Vagina (tissue), 2 donors: ENCODE data around the gene ANXA10.

ENCODE experiments used
- POLR2A ChIP-seq, 2 donors: fragments of 450-650 bp; IDR thresholded peaks; one replicate each; pipeline ENCODE4 v1.6.1; 2017; ENCODE audit warnings: antibody characterized with exemption in 2 of 2, mild to moderate bottlenecking in 2 of 2, moderate library complexity in 2 of 2
- POLR2AphosphoS5 ChIP-seq, 2 donors: sonication (generic); formaldehyde crosslinking; IDR thresholded peaks; one replicate each; pipeline ENCODE4 v1.9.0; 2017; ENCODE audit warnings: antibody characterized with exemption in 2 of 2, mild to moderate bottlenecking in 2 of 2, low read depth in 1 of 2; ENCODE audit not compliant: insufficient read depth in 1 of 2
- TF ChIP-seq, protein P1 (sequence below), 3 experiments: fragments of 450-650 bp in 2 of 3; fragments of 200-600 bp in 1 of 3; sonication (generic) in 1 of 3; IDR thresholded peaks; one replicate each; pipeline ENCODE4 v1.5.1; 2017 to 2019; ENCODE audit warnings: antibody characterized with exemption in 3 of 3, mild to moderate bottlenecking in 2 of 3, moderate library complexity in 2 of 3

DNA sequence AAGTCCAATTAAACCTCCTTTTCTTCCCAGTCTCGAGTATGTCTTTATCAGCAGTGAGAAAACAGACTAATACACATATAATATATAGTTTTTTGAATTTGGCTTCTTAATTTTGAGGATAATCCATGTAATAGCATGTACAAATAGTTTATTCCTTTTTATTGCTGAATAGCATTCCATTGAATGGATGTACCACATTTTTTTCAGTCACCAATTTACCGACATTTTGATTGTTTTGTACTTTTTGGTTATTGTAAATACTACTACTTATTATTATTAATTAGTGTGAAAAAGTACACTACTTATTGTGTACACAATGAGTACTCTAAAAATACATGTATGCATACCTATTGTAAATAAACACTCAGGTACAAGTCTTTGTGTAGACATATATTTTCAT, 42.3 kb upstream of the ANXA10 start:
- TF ChIP-seq POLR2A (IDR thresholded peaks at IDR 0.05) (no peak), POLR2AphosphoS5 (IDR thresholded peaks at IDR 0.05; ENCODE audit: insufficient read depth in 1 of 2, low read depth in 1 of 2) (no peak)
- TF ChIP-seq, protein P1, sequence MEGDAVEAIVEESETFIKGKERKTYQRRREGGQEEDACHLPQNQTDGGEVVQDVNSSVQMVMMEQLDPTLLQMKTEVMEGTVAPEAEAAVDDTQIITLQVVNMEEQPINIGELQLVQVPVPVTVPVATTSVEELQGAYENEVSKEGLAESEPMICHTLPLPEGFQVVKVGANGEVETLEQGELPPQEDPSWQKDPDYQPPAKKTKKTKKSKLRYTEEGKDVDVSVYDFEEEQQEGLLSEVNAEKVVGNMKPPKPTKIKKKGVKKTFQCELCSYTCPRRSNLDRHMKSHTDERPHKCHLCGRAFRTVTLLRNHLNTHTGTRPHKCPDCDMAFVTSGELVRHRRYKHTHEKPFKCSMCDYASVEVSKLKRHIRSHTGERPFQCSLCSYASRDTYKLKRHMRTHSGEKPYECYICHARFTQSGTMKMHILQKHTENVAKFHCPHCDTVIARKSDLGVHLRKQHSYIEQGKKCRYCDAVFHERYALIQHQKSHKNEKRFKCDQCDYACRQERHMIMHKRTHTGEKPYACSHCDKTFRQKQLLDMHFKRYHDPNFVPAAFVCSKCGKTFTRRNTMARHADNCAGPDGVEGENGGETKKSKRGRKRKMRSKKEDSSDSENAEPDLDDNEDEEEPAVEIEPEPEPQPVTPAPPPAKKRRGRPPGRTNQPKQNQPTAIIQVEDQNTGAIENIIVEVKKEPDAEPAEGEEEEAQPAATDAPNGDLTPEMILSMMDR (IDR thresholded peaks at IDR 0.05): no peak
